Upper lobe of left lung (tissue), 6 donors: ENCODE measurements around the gene NPC1L1. TPM values are rescaled to one million over a fixed set of nuclear protein-coding genes. Genes with fewer than 3 reads are reported as not detected.

ENCODE experiments used
- ATAC-seq, 2 donors: fragments of 200-7000 bp; cut with Tn5 transposase; one replicate each; pipeline ENCODE4 v1.9.1; 2022; ENCODE audit warnings: mild to moderate bottlenecking in 2 of 2, moderate library complexity in 2 of 2; ENCODE audit not compliant: low FRiP score in 2 of 2
- DNase-seq, 2 donors: peaks; one replicate each; pipeline ENCODE4 v3.0.0-alpha.2; 2019 to 2020
- H3K27ac ChIP-seq, 4 donors: fragments of 200-600 bp; sonication (generic); one replicate each; pipeline ENCODE4 v1.5.1; 2016 to 2019
- H3K27me3 ChIP-seq, 4 donors: fragments of 200-600 bp; sonication (generic); one replicate each; pipeline ENCODE4 v1.5.1; 2017 to 2019
- H3K36me3 ChIP-seq, 4 donors: fragments of 200-600 bp; sonication (generic); one replicate each; pipeline ENCODE4 v1.5.1; 2016 to 2019
- H3K4me1 ChIP-seq, 4 donors: fragments of 200-600 bp; sonication (generic); one replicate each; pipeline ENCODE4 v1.5.1; 2018 to 2019
- H3K4me3 ChIP-seq, 4 donors: fragments of 200-600 bp; sonication (generic); one replicate each; pipeline ENCODE4 v1.5.1; 2017 to 2019; ENCODE audit warnings: mild to moderate bottlenecking in 2 of 4, moderate library complexity in 1 of 4
- H3K9me3 ChIP-seq, 4 donors: fragments of 200-600 bp; sonication (generic); one replicate each; pipeline ENCODE4 v1.5.1; 2018 to 2019
- EP300 ChIP-seq, 4 donors: sonication (generic); formaldehyde crosslinking; IDR thresholded peaks; one replicate each; pipeline ENCODE4 v1.5.1; 2017; ENCODE audit warnings: antibody characterized with exemption in 4 of 4, control low read depth in 2 of 4
- POLR2A ChIP-seq, 4 donors: fragments of 450-650 bp; IDR thresholded peaks; one replicate each; pipeline ENCODE4 v1.5.1; 2016 to 2017; ENCODE audit warnings: antibody characterized with exemption in 4 of 4, mild to moderate bottlenecking in 2 of 4
- POLR2AphosphoS5 ChIP-seq, 2 donors: sonication (generic); formaldehyde crosslinking; IDR thresholded peaks; one replicate each; pipeline ENCODE4 v1.5.1; 2017; ENCODE audit warnings: antibody characterized with exemption in 2 of 2
- WGBS, 2 donors: methylation state at CpG; one replicate each; pipeline ENCODE4 v1.1.5; 2017 to 2018; 5-methylcytosine and 5-hydroxymethylcytosine counted together
- small RNA-seq, 4 donors: library from RNA; depleted of rRNA; stranded (forward); fragments of <200 nt; gene quantifications; one replicate each; pipeline ENCODE3, GENCODE V24; 2016
- total RNA-seq, 6 donors: library from RNA; depleted of rRNA in 4 of 6; stranded (reverse); fragments of >200 nt in 4 of 6; gene quantifications; one replicate each; pipeline versions ENCODE4 v1.1.0 to v1.2.1, GENCODE V29; 2016 to 2021
- TF ChIP-seq, protein P1 (sequence below), 6 experiments: fragments of 450-650 bp in 4 of 6; fragments of 200-600 bp in 2 of 6; sonication (generic) in 2 of 6; IDR thresholded peaks; one replicate each; pipeline ENCODE4 v1.5.1; 2016 to 2019; ENCODE audit warnings: antibody characterized with exemption in 6 of 6
- donor health status: DM: no; HTN: no; CAD: no; lungs with moderate emphysema.
- donor health status: DM: no; HTN: yes; CAD: no; lungs with severe emphysema.

NPC1L1 gene
- total RNA-seq, 6 donors from 2014 or later, result 0.06 to 0.55 (median 0.30) TPM; not detected in 3

GRCh38 chr7:44469461-44470134, 71.5 kb downstream of the NPC1L1 start:
- 57 to 64% methylated on average over 4 of the region's 4 CpGs for WGBS, 2 donors
- Histone ChIP-seq H3K27ac (no peak overlapping the region), H3K36me3 (peaks cover 3 to 71% (median 23%) of the 10 kb centered on the region in 4 donors), H3K9me3 (no peaks in the 10 kb centered on the region), H3K4me1 (peaks cover 5 to 20% (median 11%) of the 10 kb centered on the region in 4 donors), H3K4me3 (no peak overlapping the region), H3K27me3 (no peaks in the 10 kb centered on the region)
- TF ChIP-seq POLR2A (IDR thresholded peaks at IDR 0.05), result no peak
- TF ChIP-seq POLR2AphosphoS5 (IDR thresholded peaks at IDR 0.05), result no peak
- no peak for DNase-seq
- no peak for ATAC-seq

DNA sequence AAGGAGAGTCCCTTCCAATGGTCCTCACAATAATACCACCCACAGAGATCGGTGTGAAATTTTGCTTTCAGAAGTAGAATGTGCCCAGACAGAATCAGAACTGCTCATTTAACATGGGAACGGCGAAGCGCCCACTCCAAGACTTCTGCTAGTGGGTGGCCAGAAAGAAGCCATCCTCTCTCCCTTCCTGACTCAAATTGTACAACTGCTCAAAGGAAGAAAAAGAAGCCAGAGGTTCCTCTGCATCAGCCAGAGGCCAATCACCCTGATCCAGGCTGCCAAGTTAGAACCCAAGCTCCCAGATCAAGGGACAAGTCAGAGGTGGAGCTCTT, 73.9 kb downstream of the NPC1L1 start:
- TF ChIP-seq, protein P1, sequence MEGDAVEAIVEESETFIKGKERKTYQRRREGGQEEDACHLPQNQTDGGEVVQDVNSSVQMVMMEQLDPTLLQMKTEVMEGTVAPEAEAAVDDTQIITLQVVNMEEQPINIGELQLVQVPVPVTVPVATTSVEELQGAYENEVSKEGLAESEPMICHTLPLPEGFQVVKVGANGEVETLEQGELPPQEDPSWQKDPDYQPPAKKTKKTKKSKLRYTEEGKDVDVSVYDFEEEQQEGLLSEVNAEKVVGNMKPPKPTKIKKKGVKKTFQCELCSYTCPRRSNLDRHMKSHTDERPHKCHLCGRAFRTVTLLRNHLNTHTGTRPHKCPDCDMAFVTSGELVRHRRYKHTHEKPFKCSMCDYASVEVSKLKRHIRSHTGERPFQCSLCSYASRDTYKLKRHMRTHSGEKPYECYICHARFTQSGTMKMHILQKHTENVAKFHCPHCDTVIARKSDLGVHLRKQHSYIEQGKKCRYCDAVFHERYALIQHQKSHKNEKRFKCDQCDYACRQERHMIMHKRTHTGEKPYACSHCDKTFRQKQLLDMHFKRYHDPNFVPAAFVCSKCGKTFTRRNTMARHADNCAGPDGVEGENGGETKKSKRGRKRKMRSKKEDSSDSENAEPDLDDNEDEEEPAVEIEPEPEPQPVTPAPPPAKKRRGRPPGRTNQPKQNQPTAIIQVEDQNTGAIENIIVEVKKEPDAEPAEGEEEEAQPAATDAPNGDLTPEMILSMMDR (IDR thresholded peaks at IDR 0.05), result no peak
- TF ChIP-seq POLR2AphosphoS5 (IDR thresholded peaks at IDR 0.05), result no peak
- TF ChIP-seq EP300 (IDR thresholded peaks at IDR 0.05), result no peak
- TF ChIP-seq POLR2A (IDR thresholded peaks at IDR 0.05), result no peak
- DNase-seq (no peak), ATAC-seq (no peak)
- Histone ChIP-seq H3K9me3 (no peaks in the 10 kb centered on the region), H3K36me3 (peaks cover 3 to 50% (median 24%) of the 10 kb centered on the region in 4 donors), H3K27me3 (no peaks in the 10 kb centered on the region), H3K27ac (no peak overlapping the region), H3K4me1 (peaks cover 5 to 20% (median 11%) of the 10 kb centered on the region in 4 donors), H3K4me3 (no peak overlapping the region)
- WGBS, 2 donors, result 97 to 98% methylated on average over 4 of the region's 4 CpGs

GRCh38 chr7:44466300-44467216, 74.6 kb downstream of the NPC1L1 start:
- no peak overlapping the region for H3K4me3 ChIP-seq
- WGBS, 2 donors, result 76 to 79% methylated on average over 3 to 4 of the region's 4 CpGs
- TF ChIP-seq, protein P1 (IDR thresholded peaks at IDR 0.05), result no peak
- TF ChIP-seq POLR2AphosphoS5 (IDR thresholded peaks at IDR 0.05) (no peak), EP300 (IDR thresholded peaks at IDR 0.05) (no peak), POLR2A (IDR thresholded peaks at IDR 0.05) (no peak)
- no peak for DNase-seq
- H3K27ac ChIP-seq, result no peak overlapping the region
- peaks cover 3 to 46% (median 24%) of the 10 kb centered on the region in 4 donors for H3K36me3 ChIP-seq
- no peaks in the 10 kb centered on the region for H3K9me3 ChIP-seq
- H3K4me1 ChIP-seq, result peaks cover 8 to 21% (median 13%) of the 10 kb centered on the region in 4 donors
- H3K27me3 ChIP-seq, result no peaks in the 10 kb centered on the region
- ATAC-seq, result no peak

- H3K4me1 ChIP-seq, result peaks cover 16 to 27% (median 17%) of the 10 kb centered on the region in 4 donors
- DNase-seq, result no peak
- 86 to 91% methylated on average over 5 of the region's 5 CpGs for WGBS, 2 donors
- H3K27ac ChIP-seq, result no peak overlapping the region
- H3K9me3 ChIP-seq, result no peaks in the 10 kb centered on the region
- TF ChIP-seq POLR2AphosphoS5 (IDR thresholded peaks at IDR 0.05) (no peak), POLR2A (IDR thresholded peaks at IDR 0.05) (no peak), EP300 (IDR thresholded peaks at IDR 0.05) (no peak)
- TF ChIP-seq, protein P1 (IDR thresholded peaks at IDR 0.05), result no peak
- no peak for ATAC-seq
- H3K36me3 ChIP-seq, result peaks cover 0 to 39% (median 22%) of the 10 kb centered on the region in 4 donors
- no peaks in the 10 kb centered on the region for H3K27me3 ChIP-seq
- H3K4me3 ChIP-seq, result no peak overlapping the region
Measured at GRCh38 chr7:44465490-44465889, 75.6 kb downstream of the NPC1L1 start.

- WGBS, 2 donors, result 92 to 100% methylated on average over 1 of the region's 1 CpG
- TF ChIP-seq POLR2AphosphoS5 (IDR thresholded peaks at IDR 0.05), result no peak
- ATAC-seq, result no peak
- no peak overlapping the region for H3K4me3 ChIP-seq
- H3K9me3 ChIP-seq, result no peaks in the 10 kb centered on the region
- peaks cover 0 to 32% (median 17%) of the 10 kb centered on the region in 4 donors for H3K36me3 ChIP-seq
- H3K27me3 ChIP-seq, result no peaks in the 10 kb centered on the region
- no peak overlapping the region for H3K27ac ChIP-seq
- H3K4me1 ChIP-seq, result peaks cover 12 to 19% (median 13%) of the 10 kb centered on the region in 4 donors
- DNase-seq, result no peak
Measured at GRCh38 chr7:44463169-44463808, 77.8 kb downstream of the NPC1L1 start.

Small RNA genes lying within 50 kb of the gene (small RNA-seq; reads per million reads assigned to genes)
- gene RNU6-1097P, result 0 reads per million in 4 donors

Other genes starting within 250 kb of the NPC1L1 start
- 1 to 10 TPM in 1 of 6 donors, under 1 TPM in 2, not detected in 3; 0.09 to 1.8 (median 0.27) TPM for gene CAMK2B, start 215.7 kb downstream of the NPC1L1 start, total RNA-seq
- gene NUDCD3, start 50.7 kb downstream of the NPC1L1 start, total RNA-seq, result 100 to 1,000 TPM in 1 of 6 donors, 10 to 100 TPM in 5; 48.5 to 104 (median 56.3) TPM
- gene DDX56, start 32.6 kb upstream of the NPC1L1 start, total RNA-seq, result 100 to 1,000 TPM in 1 of 6 donors, 10 to 100 TPM in 5; 37.6 to 105 (median 57.0) TPM
- gene TMED4, start 40.9 kb upstream of the NPC1L1 start, total RNA-seq, result 100 to 1,000 TPM in 4 of 6 donors, 10 to 100 TPM in 2; 78.8 to 205 (median 126) TPM
- gene OGDH, start 65.3 kb upstream of the NPC1L1 start, total RNA-seq, result 100 to 1,000 TPM in 4 of 6 donors, 10 to 100 TPM in 2; 76.1 to 160 (median 134) TPM
- gene ZMIZ2, start 207.5 kb upstream of the NPC1L1 start, total RNA-seq, result 100 to 1,000 TPM in 2 of 6 donors, 10 to 100 TPM in 4; 27.0 to 161 (median 85.7) TPM